Heart left ventricle (tissue), 16 donors: Measurements from ENCODE around the gene CCDC146. TPM values are rescaled to one million over a fixed set of nuclear protein-coding genes. Genes with fewer than 3 reads are reported as not detected.

Source experiments
- ATAC-seq, 4 donors: fragments of 200-7000 bp; cut with Tn5 transposase; one replicate each; pipeline ENCODE4 v1.9.1; 2020 to 2022; ENCODE audit warnings: moderate library complexity in 4 of 4, mild to moderate bottlenecking in 3 of 4, moderate number of reproducible peaks in 1 of 4
- DNase-seq, 5 donors: peaks; one replicate each; pipeline ENCODE4 v3.0.0-alpha.2; 2020
- H3K27ac ChIP-seq, 12 donors: fragments of 200-600 bp; sonication (generic) in 4 of 12; one replicate each; pipeline versions ENCODE4 v1.5.0 to v1.8.0; 2016 to 2022; ENCODE audit warnings: mild to moderate bottlenecking in 2 of 12
- H3K27me3 ChIP-seq, 9 donors: fragments of 200-600 bp; sonication (generic) in 2 of 9; one replicate each; pipeline versions ENCODE4 v1.5.1 to v1.8.0; 2016 to 2022; ENCODE audit warnings: mild to moderate bottlenecking in 3 of 9
- H3K36me3 ChIP-seq, 9 donors: fragments of 200-600 bp; sonication (generic) in 2 of 9; one replicate each; pipeline versions ENCODE4 v1.5.0 to v1.8.0; 2018 to 2022; ENCODE audit warnings: mild to moderate bottlenecking in 2 of 9
- H3K4me1 ChIP-seq, 12 donors: fragments of 200-600 bp; sonication (generic) in 4 of 12; one replicate each; pipeline versions ENCODE4 v1.5.0 to v1.8.0; 2016 to 2022; ENCODE audit warnings: mild to moderate bottlenecking in 3 of 12
- H3K4me3 ChIP-seq, 12 donors: fragments of 200-600 bp; sonication (generic) in 4 of 12; one replicate each; pipeline versions ENCODE4 v1.5.0 to v1.8.0; 2017 to 2022; ENCODE audit warnings: mild to moderate bottlenecking in 9 of 12, moderate library complexity in 4 of 12
- H3K9me3 ChIP-seq, 12 donors: fragments of 200-600 bp; sonication (generic) in 4 of 12; one replicate each; pipeline versions ENCODE4 v1.5.0 to v1.8.0; 2016 to 2022; ENCODE audit warnings: mild to moderate bottlenecking in 1 of 12
- CTCF ChIP-seq, 12 donors: fragments of 200-600 bp; sonication (generic) in 4 of 12; IDR thresholded peaks; one replicate each; pipeline versions ENCODE4 v1.5.0 to v1.8.0; 2018 to 2022; ENCODE audit warnings: antibody characterized with exemption in 12 of 12, mild to moderate bottlenecking in 5 of 12
- POLR2A ChIP-seq, 2 donors: fragments of 450-650 bp; IDR thresholded peaks; one replicate each; pipeline ENCODE4 v1.6.1; 2017; ENCODE audit warnings: antibody characterized with exemption in 2 of 2, mild to moderate bottlenecking in 2 of 2, moderate library complexity in 2 of 2
- WGBS, 4 donors: extraction: QIAGEN DNeasy Blood & Tissue Kit in 2 of 4; methylation state at CpG; one replicate each; pipeline versions ENCODE4 v1.1.5 to v1.1.7; 2013 to 2018; 5-methylcytosine and 5-hydroxymethylcytosine counted together
- intact Hi-C, 10 donors: fragments of 100-400 bp; cut with DNase I; formaldehyde crosslinking; loops; one replicate each; pipeline versions ENCODE4 v1.11.1 to v1.14.2; 2022
- polyA plus RNA-seq, 2 donors: library from polyadenylated mRNA; stranded (reverse); fragments of 200-250 nt; gene quantifications; one replicate each; pipeline ENCODE4 v1.2.3, GENCODE V29; 2013
- total RNA-seq, 9 donors: library from RNA; depleted of rRNA in 2 of 9; stranded (reverse); fragments of >200 nt in 2 of 9; fragmentation: NEBNext Ultra II Directional in 3 of 9; extraction: Animal tissue kit (Norgen Biotek cat#: 25700) in 3 of 9; gene quantifications; one replicate each; pipeline versions ENCODE4 v1.1.0 to v1.2.4, GENCODE V29; 2016 to 2023
- donor health status: ischemic (EF 13 %, LVEDD 7.1; RV severe dilation, severe dysfunction).
- donor health status: healthy with polysubstance abuse.
- donor health status: DM: no; HTN: yes; CAD: no.
- donor health status: DM: no; HTN: no; CAD: no.
- donor health status: ischemic (EF 25% LVEDD 6.9; RV normal size, moderate dysfunction).
- donor health status: ischemic (EF 25% LVEDD 5.7; RV mildly dilated, moderate dysfunction).
- donor health status: healthy.
- donor health status: DM: yes; HTN: yes; CAD: no.
- donor health status: ischemic (EF 35%, LVEDD 5.7; RV mildly dilated, moderate dysfunction).
- donor health status: nonischemic (EF 11% LVEDD 7.7; RV severe dilation, severe dysfunction).
- donor health status: DM: yes; HTN: yes; CAD: no.
- donor health status: PGD.
- donor health status: ischemic (EF 29% LVEDD 5.4; RV normal size, mild dysfunction).
- donor health status: nonischemic (EF 23%, LVEDD 6.1; RV moderate dilation, normal function).

The CCDC146 gene
- total and polyA plus RNA-seq, 11 donors: 2.1 to 13.3 (median 6.6) TPM

GRCh38 chr7:77184990-77185389, 62.6 kb downstream of the CCDC146 start:
- ATAC-seq (no peak), DNase-seq (no peak)
- no peak overlapping the region for H3K4me3 ChIP-seq
- peaks cover 0 to 4% (median 0%) of the 10 kb centered on the region in 12 donors for H3K9me3 ChIP-seq
- intact Hi-C loops: no loop called here
- 63 to 75% (median 69%) methylated on average over 3 of the region's 3 CpGs for WGBS, 4 donors
- no peak for TF ChIP-seq CTCF (IDR thresholded peaks at IDR 0.05)
- TF ChIP-seq POLR2A (IDR thresholded peaks at IDR 0.05): no peak
- peaks cover 0 to 63% (median 0%) of the 10 kb centered on the region in 12 donors for H3K4me1 ChIP-seq
- H3K27me3 ChIP-seq: no peaks in the 10 kb centered on the region
- no peaks in the 10 kb centered on the region for H3K36me3 ChIP-seq
- H3K27ac ChIP-seq: peak overlapping the region in 1 of 12 donors; percentile 50

GRCh38 chr7:77185866-77186265, 63.5 kb downstream of the CCDC146 start:
- H3K4me3 ChIP-seq: no peak overlapping the region
- no peaks in the 10 kb centered on the region for H3K27me3 ChIP-seq
- no peak for DNase-seq
- H3K36me3 ChIP-seq: no peaks in the 10 kb centered on the region
- H3K9me3 ChIP-seq: peaks cover 0 to 4% (median 0%) of the 10 kb centered on the region in 12 donors
- peak overlapping the region in 1 of 12 donors; percentile 23 for H3K27ac ChIP-seq
- TF ChIP-seq CTCF (IDR thresholded peaks at IDR 0.05): no peak
- TF ChIP-seq POLR2A (IDR thresholded peaks at IDR 0.05): no peak
- no peak for ATAC-seq
- WGBS, 4 donors: 83 to 93% (median 89%) methylated on average over 2 of the region's 2 CpGs
- peaks cover 0 to 63% (median 0%) of the 10 kb centered on the region in 12 donors for H3K4me1 ChIP-seq
- intact Hi-C loops: no loop called here

GRCh38 chr7:77188731-77189437, 66.5 kb downstream of the CCDC146 start:
- Histone ChIP-seq H3K4me3 (no peak overlapping the region), H3K27ac (peak overlapping the region in 1 of 12 donors; percentile 64), H3K36me3 (no peaks in the 10 kb centered on the region), H3K27me3 (no peaks in the 10 kb centered on the region), H3K4me1 (peaks cover 0 to 69% (median 2%) of the 10 kb centered on the region in 12 donors), H3K9me3 (peaks cover 0 to 4% (median 0%) of the 10 kb centered on the region in 12 donors)
- DNase-seq: peak in 1 of 5 donors; percentile 25
- intact Hi-C loops: no loop called here
- WGBS, 4 donors: 89 to 95% (median 90%) methylated on average over 4 of the region's 4 CpGs
- peak in 1 of 4 donors; percentile 44 for ATAC-seq
- TF ChIP-seq CTCF (IDR thresholded peaks at IDR 0.05): no peak
- TF ChIP-seq POLR2A (IDR thresholded peaks at IDR 0.05): no peak

- intact Hi-C loops: no loop called here
- peak overlapping the region in 9 of 12 donors; percentile 2 to 69 (median 59) for H3K4me3 ChIP-seq
- H3K27ac ChIP-seq: peak overlapping the region in 1 of 12 donors; percentile 89
- 80 to 94% (median 89%) methylated on average over 4 of the region's 4 CpGs for WGBS, 4 donors
- no peak for ATAC-seq
- TF ChIP-seq POLR2A (IDR thresholded peaks at IDR 0.05): no peak
- TF ChIP-seq CTCF (IDR thresholded peaks at IDR 0.05): no peak
- peaks cover 0 to 52% (median 3%) of the 10 kb centered on the region in 12 donors for H3K4me1 ChIP-seq
- no peak for DNase-seq
- H3K9me3 ChIP-seq: no peaks in the 10 kb centered on the region
- no peaks in the 10 kb centered on the region for H3K27me3 ChIP-seq
- H3K36me3 ChIP-seq: no peaks in the 10 kb centered on the region
These were observed 74.7 kb downstream of the CCDC146 start for GRCh38 chr7:77197141-77197540.
